Activated CD4-positive, alpha-beta T cell treated with anti-CD3 and anti-CD28 coated beads, Interleukin-2, amount 10 ng/mL, durations not matched to agents 7 days and 5 days (primary cell): ENCODE measurements around the gene ZMYND11. TPM values are rescaled to one million over a fixed set of nuclear protein-coding genes. Genes with fewer than 3 reads are reported as not detected.

ENCODE experiments used
- CTCF ChIA-PET: fragments of 350-600 bp; sonication (Branson Sonifier 250); formaldehyde crosslinking; loops from one replicate; lab custom pipeline; 2021; ENCODE audit warnings: antibody characterized with exemption; lab: Charles Lee
- POLR2A ChIA-PET: fragments of 350-600 bp; sonication (Branson Sonifier 250); formaldehyde crosslinking; loops from one replicate; lab custom pipeline; 2021; ENCODE audit warnings: antibody characterized with exemption; lab: Charles Lee
- DNase-seq: peaks from one replicate; pipeline ENCODE4 v3.0.0-alpha.2; 2020
- H3K27ac Mint-ChIP-seq: one replicate; pipeline ENCODE4 v1.8.0; 2021; ENCODE audit warnings: mild to moderate bottlenecking, moderate library complexity, mixed read lengths
- H3K27me3 Mint-ChIP-seq: one replicate; pipeline ENCODE4 v1.8.0; 2021; ENCODE audit warnings: mixed read lengths
- H3K36me3 Mint-ChIP-seq: one replicate; pipeline ENCODE4 v1.8.0; 2021; ENCODE audit warnings: low read depth, mixed read lengths
- H3K4me1 Mint-ChIP-seq: one replicate; pipeline ENCODE4 v1.8.0; 2021; ENCODE audit warnings: mixed read lengths
- H3K4me3 Mint-ChIP-seq: one replicate; pipeline ENCODE4 v1.8.0; 2021; ENCODE audit warnings: mild to moderate bottlenecking, moderate library complexity, mixed read lengths
- H3K9me3 Mint-ChIP-seq: one replicate; pipeline ENCODE4 v1.8.0; 2021; ENCODE audit warnings: mixed read lengths
- total RNA-seq, 2 experiments: library from RNA; stranded (reverse); gene quantifications; one replicate each; pipeline ENCODE4 v1.2.3, GENCODE V29; 2021

ZMYND11 gene
- total RNA-seq, 2 experiments from 2014 or later = 37.5 to 44.3 TPM

- Mint-ChIP-seq H3K27me3 (peaks cover 2% of the 10 kb centered on the region), H3K27ac (no peak overlapping the region), H3K9me3 (peaks cover 2% of the 10 kb centered on the region), H3K4me3 (no peak overlapping the region), H3K36me3 (peaks cover 2% of the 10 kb centered on the region), H3K4me1 (peaks cover 12% of the 10 kb centered on the region)
- POLR2A ChIA-PET = no interaction called here
- CTCF ChIA-PET = interaction anchor here (0.6 kb wide), 1 partner anchor 857 kb away, joined by 3 read pairs; no protein-coding TSS in a partner anchor
- no peak for DNase-seq
These were observed 30.2 kb upstream of the ZMYND11 start for GRCh38 chr10:104862-105565.

- Mint-ChIP-seq H3K9me3 (peaks cover 2% of the 10 kb centered on the region), H3K27ac (no peak overlapping the region), H3K4me1 (peaks cover 12% of the 10 kb centered on the region), H3K36me3 (peaks cover 2% of the 10 kb centered on the region), H3K27me3 (peaks cover 2% of the 10 kb centered on the region), H3K4me3 (no peak overlapping the region)
- ChIA-PET CTCF (no interaction called here), POLR2A (no interaction called here)
- no peak for DNase-seq
These were observed 29.4 kb upstream of the ZMYND11 start for GRCh38 chr10:105806-106205.

GRCh38 chr10:106740-107139, 28.5 kb upstream of the ZMYND11 start:
- no peak overlapping the region for H3K27ac Mint-ChIP-seq
- H3K4me1 Mint-ChIP-seq = peaks cover 12% of the 10 kb centered on the region
- ChIA-PET POLR2A (no interaction called here), CTCF (no interaction called here)
- peaks cover 2% of the 10 kb centered on the region for H3K27me3 Mint-ChIP-seq
- H3K4me3 Mint-ChIP-seq = no peak overlapping the region
- DNase-seq = peak; percentile 16
- peaks cover 2% of the 10 kb centered on the region for H3K9me3 Mint-ChIP-seq
- H3K36me3 Mint-ChIP-seq = peaks cover 2% of the 10 kb centered on the region

- Mint-ChIP-seq H3K9me3 (peaks cover 5% of the 10 kb centered on the region), H3K36me3 (no peaks in the 10 kb centered on the region), H3K4me3 (no peak overlapping the region), H3K4me1 (peaks cover 3% of the 10 kb centered on the region), H3K27me3 (peaks cover 11% of the 10 kb centered on the region), H3K27ac (no peak overlapping the region)
- ChIA-PET POLR2A (no interaction called here), CTCF (no interaction called here)
- DNase-seq = no peak
These were observed 23.0 kb upstream of the ZMYND11 start for GRCh38 chr10:112246-112645.

GRCh38 chr10:124874-125273, 10.4 kb upstream of the ZMYND11 start:
- POLR2A ChIA-PET = no interaction called here

GRCh38 chr10:127612-128432, 7.4 kb upstream of the ZMYND11 start:
- H3K4me1 Mint-ChIP-seq = peaks cover 24% of the 10 kb centered on the region
- peak overlapping the region; percentile 88 for H3K27ac Mint-ChIP-seq
- DNase-seq = peak; percentile 50
- ChIA-PET CTCF (no interaction called here), POLR2A (no interaction called here)
- H3K36me3 Mint-ChIP-seq = no peaks in the 10 kb centered on the region
- H3K4me3 Mint-ChIP-seq = peak overlapping the region; percentile 75
- peaks cover 6% of the 10 kb centered on the region for H3K9me3 Mint-ChIP-seq
- H3K27me3 Mint-ChIP-seq = peaks cover 6% of the 10 kb centered on the region

More at GRCh38 chr10:124874-125273, 10.4 kb upstream of the ZMYND11 start:
- no peak overlapping the region for H3K27ac Mint-ChIP-seq
- no peak overlapping the region for H3K4me3 Mint-ChIP-seq
- CTCF ChIA-PET = interaction anchor here (0.6 kb wide), 1 partner anchor 740 kb away, joined by 3 read pairs; no protein-coding TSS in a partner anchor
- peaks cover 19% of the 10 kb centered on the region for H3K27me3 Mint-ChIP-seq
- H3K4me1 Mint-ChIP-seq = peaks cover 18% of the 10 kb centered on the region
- no peaks in the 10 kb centered on the region for H3K36me3 Mint-ChIP-seq
- peaks cover 12% of the 10 kb centered on the region for H3K9me3 Mint-ChIP-seq
- no peak for DNase-seq

GRCh38 chr10:129810-130209, 5.4 kb upstream of the ZMYND11 start:
- POLR2A ChIA-PET = interaction anchor here (0.5 kb wide), 1 partner anchor 53 kb away, joined by 7 read pairs; no protein-coding TSS in a partner anchor
- no peaks in the 10 kb centered on the region for H3K9me3 Mint-ChIP-seq
- H3K4me3 Mint-ChIP-seq = no peak overlapping the region
- no peak for DNase-seq
- H3K27ac Mint-ChIP-seq = no peak overlapping the region
- no peaks in the 10 kb centered on the region for H3K36me3 Mint-ChIP-seq
- H3K27me3 Mint-ChIP-seq = no peaks in the 10 kb centered on the region
- CTCF ChIA-PET = no interaction called here
- H3K4me1 Mint-ChIP-seq = peaks cover 40% of the 10 kb centered on the region

- DNase-seq = no peak
- peaks cover 43% of the 10 kb centered on the region for H3K4me1 Mint-ChIP-seq
- H3K4me3 Mint-ChIP-seq = peak overlapping the region; percentile 90
- ChIA-PET POLR2A (no interaction called here), CTCF (interaction anchor here (0.6 kb wide), 3 partner anchors 9 to 795 kb away, joined by 3 read pairs; no protein-coding TSS in a partner anchor)
- H3K27me3 Mint-ChIP-seq = no peaks in the 10 kb centered on the region
- peak overlapping the region; percentile 90 for H3K27ac Mint-ChIP-seq
- H3K9me3 Mint-ChIP-seq = no peaks in the 10 kb centered on the region
- peaks cover 2% of the 10 kb centered on the region for H3K36me3 Mint-ChIP-seq
These were observed 2.0 kb upstream of the ZMYND11 start for GRCh38 chr10:132946-133898.

- H3K9me3 Mint-ChIP-seq = no peaks in the 10 kb centered on the region
- DNase-seq = peak; percentile 29
- H3K36me3 Mint-ChIP-seq = peaks cover 2% of the 10 kb centered on the region
- peak overlapping the region; percentile 90 for H3K4me3 Mint-ChIP-seq
- CTCF ChIA-PET = no interaction called here
- POLR2A ChIA-PET = no interaction called here
- H3K27me3 Mint-ChIP-seq = no peaks in the 10 kb centered on the region
- H3K27ac Mint-ChIP-seq = peak overlapping the region; percentile 90
- peaks cover 40% of the 10 kb centered on the region for H3K4me1 Mint-ChIP-seq
These were observed 766 bp upstream of the ZMYND11 start for GRCh38 chr10:134247-135131.

- Mint-ChIP-seq H3K27ac (peak overlapping the region; percentile 92), H3K4me1 (peaks cover 36% of the 10 kb centered on the region), H3K4me3 (peak overlapping the region; percentile 78), H3K36me3 (peaks cover 2% of the 10 kb centered on the region), H3K27me3 (no peaks in the 10 kb centered on the region), H3K9me3 (no peaks in the 10 kb centered on the region)
- ChIA-PET POLR2A (no interaction called here), CTCF (interaction anchor here (0.9 to 2.4 kb wide), 2 partner anchors 9 to 17 kb away, joined by 3 to 6 read pairs; no protein-coding TSS in a partner anchor)
- DNase-seq = peak; percentile 63
These were observed 578 bp downstream of the ZMYND11 start for GRCh38 chr10:135601-136464.

GRCh38 chr10:136465-136762, 1.2 kb downstream of the ZMYND11 start:
- Mint-ChIP-seq H3K27me3 (no peaks in the 10 kb centered on the region), H3K9me3 (no peaks in the 10 kb centered on the region), H3K4me1 (peaks cover 36% of the 10 kb centered on the region), H3K4me3 (peak overlapping the region; percentile 78), H3K36me3 (peaks cover 2% of the 10 kb centered on the region), H3K27ac (peak overlapping the region; percentile 92)
- ChIA-PET POLR2A (no interaction called here), CTCF (interaction anchor here (0.9 to 2.4 kb wide), 2 partner anchors 9 to 16 kb away, joined by 3 to 6 read pairs; no protein-coding TSS in a partner anchor)
- DNase-seq = no peak
